Activated CD4-positive, CD25-positive, alpha-beta regulatory T cell (primary cell): ENCODE measurements around the gene CFAP74.

Experiments used
- DNase-seq, 4 experiments: peaks; one replicate each; lab custom pipeline; 2025; lab: John Stamatoyannopoulos, UW

Gene CFAP74

DNA sequence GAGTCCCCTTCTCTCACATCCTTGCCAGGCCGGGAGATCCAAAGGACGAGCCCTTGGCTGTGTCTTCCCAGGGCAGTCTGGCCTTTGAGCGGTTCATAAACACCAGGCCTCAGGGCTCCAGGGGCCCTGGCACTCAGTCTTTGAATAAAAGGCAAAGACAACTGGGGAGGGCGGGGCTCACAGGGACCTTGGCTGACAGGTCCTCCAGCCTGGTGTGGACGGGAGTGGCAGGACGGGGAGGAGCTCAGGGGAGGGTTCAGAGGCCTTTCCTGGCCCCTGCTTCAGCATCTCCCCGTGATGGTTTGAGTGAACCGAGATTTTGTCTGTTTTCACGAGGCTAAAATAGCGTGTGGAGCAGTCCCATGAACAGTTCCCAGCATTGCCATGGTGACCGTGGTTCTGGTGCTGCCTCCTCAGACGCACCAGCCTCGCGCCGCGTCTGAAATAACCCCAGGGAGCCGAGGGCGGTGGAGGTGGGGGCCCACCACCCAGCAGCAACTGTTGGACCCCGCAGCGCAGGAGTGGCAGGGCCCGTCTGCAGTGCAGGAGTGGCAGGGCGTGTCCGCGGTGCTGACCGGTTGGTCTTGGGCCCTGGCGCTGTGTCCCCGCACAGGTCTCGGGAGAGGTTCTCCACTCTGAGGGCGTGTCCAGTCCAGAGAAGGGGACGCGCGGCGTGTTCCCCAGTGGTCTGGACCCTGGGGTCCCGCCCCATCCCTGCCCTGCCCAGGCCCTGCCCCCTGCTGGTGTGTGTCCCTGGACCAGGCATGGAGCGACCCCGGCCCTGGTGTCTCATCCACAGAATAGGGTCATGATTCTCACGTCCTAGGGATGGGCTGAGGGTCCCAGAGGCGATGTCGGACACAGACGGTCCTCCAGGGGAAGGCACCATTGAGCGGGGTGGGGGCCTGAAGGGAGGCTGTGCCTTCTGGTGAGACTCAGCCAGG is 39.5 kb upstream of the CFAP74 start:
- no peak for DNase-seq

DNA sequence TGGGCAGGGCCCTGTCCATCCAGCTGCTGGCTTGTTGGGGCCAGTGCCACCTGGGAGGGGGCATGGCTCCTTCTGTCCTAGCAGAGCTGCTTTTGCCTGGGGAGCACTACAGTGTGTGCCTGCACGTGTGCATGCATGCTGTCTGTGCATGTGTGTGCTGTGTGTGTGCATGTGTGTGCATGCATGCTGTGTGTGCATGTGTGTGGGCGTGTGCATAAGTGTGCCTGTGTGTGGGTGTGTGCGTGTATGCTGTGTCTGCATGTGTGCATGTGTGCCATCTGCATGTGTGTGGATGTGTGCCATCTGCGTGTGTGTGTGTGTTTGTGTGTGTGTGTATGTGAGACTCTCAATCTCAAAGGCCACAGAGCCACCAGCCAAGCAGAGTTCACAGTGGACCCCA is 38.3 kb upstream of the CFAP74 start:
- DNase-seq: no peak

DNA sequence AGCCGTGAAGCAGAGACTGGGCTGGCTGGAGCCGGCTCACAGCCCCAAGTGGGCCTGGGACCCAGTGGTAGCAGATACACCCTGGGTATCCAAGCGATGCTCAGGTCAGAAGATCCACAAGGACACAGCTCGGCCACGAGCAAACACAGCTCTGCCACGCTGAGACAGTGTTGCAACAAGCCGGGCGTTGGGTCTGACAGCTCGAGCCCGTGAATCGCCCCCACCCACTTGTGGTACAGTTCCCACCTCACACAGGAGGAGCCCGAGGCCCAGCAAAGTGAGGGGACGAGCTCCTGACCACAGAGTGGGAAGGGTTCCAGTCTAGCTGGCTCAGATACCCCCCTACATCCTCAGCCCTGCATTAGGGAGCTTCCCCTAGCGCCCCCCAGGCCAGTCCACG is 37.7 kb upstream of the CFAP74 start:
- DNase-seq: no peak

DNA sequence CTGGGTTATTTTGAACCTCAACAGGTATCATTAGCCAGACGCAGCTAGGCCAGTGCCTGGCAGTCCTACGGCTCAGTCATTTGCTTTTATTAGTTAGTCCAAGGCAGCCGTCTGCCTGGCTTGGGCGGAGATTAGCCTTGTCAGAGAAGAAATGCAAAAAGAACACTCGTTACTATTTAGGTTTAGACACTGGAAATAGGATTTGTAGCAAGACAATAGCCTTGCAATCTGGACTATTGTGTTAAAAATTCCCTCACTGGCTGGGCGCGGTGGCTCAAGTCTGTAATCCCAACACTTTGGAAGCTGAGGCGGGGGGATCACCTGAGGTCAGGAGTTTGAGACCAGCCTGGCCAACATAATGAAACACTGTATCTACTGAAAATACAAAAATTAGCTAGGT is 35.7 kb upstream of the CFAP74 start:
- DNase-seq: no peak

DNA sequence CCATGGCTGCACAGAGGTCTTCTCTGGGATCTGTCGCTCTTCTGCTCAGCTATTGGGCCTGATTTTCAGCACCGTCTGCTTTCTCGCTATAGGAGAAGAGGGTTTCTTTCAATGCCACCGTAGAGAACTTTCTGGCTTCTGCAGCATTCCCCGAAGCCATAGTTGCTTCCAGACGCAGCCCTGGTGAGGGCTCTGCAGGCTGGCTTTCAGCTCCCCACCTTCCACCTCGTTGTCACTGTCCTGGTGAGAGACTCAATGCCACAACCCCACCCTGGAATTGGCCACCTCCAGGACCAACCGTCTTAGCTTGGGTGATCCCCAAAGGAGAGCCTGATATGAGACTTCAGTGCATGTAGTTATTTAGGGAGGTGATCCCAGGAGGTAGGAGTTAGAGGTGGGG is 34.6 kb upstream of the CFAP74 start:
- no peak for DNase-seq

DNA sequence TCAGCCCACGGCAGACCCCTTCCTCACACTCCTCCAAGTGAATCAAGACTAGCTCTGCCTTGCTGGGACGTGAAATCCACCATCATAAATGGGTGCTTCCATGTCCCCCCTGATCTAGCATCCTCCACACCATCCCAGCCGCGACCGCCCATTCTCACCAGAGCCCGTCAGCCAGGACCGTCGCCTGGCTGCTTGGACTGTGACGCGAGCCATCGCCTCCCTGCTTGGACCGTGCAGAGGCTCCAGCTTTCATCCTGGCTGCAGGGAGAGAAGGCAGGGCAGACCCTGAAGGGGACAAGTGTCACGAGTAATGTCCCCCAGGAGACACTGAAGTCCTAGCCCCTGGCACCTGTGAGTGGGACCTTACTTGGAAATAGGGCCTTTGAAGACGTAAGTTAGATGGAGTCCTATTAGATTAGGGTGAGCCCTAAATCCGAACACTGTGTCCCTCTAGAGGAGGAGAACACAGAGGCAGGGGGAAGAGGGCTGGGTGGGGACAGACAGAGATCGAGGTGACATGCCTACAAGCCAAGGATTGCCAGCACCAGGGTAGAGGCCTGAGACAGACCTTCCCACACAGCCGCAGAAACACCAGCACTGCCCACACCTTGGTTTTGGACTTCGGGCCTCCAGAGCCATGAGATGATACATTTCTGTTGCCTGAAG is 33.9 kb upstream of the CFAP74 start:
- DNase-seq: no peak

DNA sequence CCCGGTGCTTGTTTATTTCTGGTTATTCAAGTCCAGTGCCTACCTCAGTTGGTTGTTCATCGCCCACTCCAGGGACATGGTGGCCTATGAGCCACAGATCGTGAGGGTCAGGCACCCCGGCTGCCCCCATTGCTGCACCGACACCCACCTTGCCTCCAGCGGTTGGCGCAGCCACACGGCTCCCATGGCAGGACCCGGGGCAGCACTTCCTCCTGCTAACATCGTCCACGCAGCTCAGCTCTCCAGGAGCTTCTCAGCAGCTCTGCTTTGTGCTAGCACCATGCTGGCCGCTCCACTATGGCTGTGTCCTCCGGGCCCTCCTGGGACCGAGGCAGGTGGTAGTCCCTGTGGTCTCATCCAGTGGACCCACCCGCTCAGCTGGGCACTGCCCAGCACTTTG is 32.7 kb upstream of the CFAP74 start:
- DNase-seq: no peak

DNA sequence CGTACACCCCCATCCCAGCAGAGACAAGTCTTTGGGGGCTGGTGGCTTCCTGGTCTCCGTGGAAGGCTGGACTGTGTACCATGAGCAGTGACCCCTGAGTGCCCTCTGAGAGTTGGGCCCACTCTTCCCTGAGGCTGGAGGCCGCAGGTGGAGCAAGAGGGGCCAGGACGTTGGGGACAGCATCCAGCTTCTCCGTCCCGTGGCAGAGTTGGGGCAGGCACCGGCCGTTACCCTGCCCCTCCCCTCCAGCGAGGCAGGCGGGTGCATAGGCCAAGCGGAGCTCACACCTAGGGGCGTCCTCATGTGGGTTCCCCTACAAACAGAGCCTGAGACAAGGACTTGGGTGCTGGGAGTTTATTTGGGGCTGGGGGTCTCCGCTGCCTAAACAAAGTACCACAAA is 29.6 kb upstream of the CFAP74 start:
- DNase-seq: no peak

DNA sequence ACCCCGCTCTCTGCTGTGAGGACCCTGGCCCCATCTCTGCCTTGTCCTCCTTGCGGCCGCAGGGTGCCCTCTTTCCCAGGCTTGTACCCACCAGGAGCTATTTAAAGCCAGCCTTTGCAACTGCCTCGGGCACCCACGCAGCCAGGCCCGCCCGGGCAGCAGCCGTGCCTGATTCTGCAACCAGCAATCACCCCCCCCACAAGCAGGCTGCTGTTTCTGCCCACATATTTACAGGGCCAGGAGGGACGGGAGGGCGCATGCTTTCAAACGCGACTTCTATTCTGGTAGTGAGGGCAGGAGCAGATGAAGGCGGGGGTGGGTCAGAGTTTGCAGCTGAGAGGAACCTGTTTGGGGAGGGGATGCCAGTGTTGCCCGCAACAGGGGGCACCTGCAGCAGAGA is 29.2 kb upstream of the CFAP74 start:
- DNase-seq: no peak

DNA sequence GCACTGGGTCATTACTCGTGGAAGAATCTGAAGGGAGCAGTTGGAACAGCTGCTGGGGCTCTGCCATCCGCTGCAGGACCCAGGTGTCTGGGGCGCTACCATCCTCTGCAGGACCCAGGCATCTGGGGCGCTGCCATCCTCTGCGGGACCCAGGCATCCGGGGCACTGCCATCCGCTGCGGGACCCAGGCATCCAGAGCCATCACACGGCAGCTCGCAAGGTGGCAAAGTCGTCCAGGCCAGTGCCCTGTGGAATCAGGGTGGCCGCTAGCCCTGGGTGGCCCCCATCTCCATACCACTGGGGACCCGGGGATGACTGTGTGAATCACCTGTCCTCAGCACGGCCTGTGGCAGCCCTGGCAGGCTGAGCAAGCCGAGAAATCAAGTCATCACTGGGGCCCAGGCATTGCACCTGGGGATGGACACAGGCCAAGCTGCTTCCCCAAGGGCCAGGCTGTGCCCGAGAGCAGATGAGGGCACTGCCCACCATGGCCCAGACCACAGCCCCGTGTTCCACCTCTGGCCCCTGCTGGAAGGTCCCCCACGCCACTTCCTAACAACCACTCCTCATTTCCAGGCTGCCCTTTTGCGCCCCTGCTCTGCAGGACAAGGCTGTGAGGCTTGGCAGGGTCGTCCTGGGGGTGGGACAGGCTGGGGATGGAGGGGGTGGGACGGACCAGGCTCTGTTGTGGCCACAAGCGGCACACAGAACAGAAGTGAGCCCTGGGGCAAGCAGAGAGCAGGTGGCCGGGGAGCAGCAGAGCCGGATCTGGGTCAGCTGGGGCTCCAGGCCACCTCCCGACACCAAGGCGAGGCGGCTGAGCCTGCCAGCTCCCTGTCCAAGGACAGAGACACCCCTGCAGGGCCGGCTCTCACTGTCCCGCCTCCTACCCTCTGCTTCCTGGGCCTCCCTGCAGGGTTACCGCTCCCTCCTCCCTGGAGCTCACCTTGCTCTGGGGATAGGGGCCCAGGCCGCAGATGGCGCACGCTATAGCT is 28.3 kb upstream of the CFAP74 start:
- DNase-seq: no peak

DNA sequence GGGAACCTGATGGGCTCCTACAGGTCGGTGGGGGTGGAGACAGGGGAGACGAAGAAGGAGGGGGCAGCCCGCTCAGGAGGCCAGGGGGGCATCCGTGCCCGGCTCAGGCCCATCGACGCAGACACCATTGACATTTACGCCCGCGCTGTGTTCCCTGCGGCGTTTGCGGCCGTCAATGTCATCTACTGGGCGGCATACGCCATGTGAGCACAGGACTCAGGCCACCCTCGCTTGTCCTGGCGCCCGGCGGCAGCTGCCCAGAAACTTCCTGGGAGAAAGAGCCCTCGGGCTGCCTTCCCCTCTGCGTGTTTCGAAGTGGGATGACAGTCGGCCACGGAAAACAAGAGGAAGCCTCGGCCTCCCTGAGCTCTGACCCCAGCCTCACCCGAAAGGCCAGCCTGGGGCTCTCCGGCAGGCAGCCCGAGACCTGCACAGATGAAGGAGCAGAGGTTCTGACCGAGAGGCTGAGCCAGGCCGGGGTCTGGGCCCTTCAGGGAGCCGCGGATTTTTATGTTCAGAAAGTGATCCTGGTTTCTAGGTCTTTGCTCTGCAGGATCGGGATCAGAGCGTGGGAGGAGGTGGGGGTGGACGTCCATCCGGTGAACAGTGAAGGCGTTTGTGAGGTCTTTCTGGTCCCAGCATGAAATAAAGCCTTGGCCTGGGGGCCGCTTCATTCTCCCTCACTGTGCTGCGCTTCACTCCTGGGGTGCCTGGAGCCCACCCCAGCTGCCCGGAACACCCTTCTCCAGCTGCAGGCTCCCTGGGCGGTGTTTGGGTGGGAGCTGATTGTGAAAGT is 26.7 kb upstream of the CFAP74 start:
- no peak for DNase-seq

DNA sequence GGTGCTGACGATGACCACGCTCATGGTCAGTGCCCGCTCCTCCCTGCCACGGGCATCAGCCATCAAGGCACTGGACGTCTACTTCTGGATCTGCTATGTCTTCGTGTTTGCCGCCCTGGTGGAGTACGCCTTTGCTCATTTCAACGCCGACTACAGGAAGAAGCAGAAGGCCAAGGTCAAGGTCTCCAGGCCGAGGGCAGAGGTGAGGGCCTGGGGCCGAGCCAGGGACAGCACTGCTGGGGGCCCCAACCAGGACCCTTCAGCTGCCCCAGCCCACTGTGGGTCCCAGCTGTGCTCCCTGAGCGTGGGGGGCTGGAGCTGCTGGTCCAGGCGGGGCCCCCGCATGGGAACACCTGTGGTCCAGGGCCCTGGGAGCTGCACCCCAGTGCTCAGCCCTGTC is 26.0 kb upstream of the CFAP74 start:
- no peak for DNase-seq

DNA sequence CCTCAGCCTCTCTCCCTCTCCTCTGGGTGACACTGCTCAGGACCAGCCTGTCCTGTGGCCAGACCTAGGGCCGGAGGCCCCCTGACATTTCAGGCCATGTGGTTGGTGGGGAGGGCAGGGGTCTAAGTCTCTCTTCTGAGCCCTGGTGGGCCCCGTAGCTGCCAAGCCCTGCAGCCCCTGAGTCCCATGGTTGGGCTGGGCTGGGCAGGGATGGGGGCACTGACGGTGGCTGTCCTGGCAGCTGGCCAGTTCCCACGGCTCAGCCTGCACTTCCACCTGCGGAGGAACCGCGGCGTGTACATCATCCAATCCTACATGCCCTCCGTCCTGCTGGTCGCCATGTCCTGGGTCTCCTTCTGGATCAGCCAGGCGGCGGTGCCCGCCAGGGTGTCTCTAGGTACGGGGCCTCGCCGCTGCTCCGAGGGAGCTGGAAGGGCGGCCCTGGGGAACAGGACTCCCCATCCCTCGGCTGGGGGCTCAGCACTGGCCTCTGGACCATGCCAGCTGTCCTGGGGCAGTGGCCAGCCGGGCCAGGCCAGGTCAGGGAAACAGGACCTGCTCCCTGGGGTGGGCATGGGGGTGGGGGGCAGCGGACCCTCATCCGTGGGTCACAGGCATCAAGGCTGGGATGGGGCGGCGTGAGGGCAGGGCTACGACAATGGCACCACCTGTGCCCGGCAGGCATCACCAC is 25.4 kb upstream of the CFAP74 start:
- DNase-seq: no peak

DNA sequence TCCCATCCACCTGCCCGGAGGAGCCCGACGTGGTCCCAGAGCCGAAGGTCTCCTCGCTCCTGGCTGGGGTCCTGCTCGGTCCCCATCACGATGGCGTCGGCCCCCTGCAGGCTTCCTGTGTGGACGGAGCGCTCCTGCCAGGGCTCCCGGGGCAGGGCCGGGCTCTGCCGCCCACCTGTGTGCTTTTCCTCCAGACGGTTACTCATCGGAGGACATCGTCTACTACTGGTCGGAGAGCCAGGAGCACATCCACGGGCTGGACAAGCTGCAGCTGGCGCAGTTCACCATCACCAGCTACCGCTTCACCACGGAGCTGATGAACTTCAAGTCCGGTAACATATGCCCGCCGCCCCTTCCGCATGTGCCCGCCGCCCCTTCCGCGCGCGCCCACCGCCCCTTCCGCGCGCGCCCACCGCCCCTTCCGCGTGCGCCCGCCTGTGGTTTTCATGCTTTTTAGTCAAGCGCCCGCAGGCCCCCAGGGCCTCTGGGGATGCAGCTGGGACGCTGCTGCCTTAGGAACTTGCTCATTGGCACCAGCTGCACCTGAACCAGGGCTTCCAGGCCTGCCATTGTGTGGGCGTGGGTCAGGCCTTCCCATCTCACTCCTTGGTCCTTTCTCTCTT is 24.5 kb upstream of the CFAP74 start:
- DNase-seq: no peak

DNA sequence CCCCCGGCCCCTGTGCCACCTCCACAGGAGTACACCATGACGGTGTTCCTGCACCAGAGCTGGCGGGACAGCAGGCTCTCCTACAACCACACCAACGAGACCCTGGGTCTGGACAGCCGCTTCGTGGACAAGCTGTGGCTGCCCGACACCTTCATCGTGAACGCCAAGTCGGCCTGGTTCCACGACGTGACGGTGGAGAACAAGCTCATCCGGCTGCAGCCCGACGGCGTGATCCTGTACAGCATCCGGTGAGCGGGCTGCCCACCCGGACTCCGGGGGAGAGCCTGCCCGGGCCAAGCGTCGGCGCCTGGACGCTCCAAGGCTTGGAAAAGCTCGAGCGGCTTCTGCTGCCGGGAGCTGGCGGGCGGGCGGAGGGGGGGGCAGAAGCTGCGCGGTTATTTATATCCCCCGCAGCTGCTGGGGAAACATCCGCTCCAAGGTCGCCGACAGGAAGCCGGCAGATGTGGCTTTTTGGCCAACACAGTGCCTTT is 21.9 kb upstream of the CFAP74 start:
- DNase-seq: no peak

DNA sequence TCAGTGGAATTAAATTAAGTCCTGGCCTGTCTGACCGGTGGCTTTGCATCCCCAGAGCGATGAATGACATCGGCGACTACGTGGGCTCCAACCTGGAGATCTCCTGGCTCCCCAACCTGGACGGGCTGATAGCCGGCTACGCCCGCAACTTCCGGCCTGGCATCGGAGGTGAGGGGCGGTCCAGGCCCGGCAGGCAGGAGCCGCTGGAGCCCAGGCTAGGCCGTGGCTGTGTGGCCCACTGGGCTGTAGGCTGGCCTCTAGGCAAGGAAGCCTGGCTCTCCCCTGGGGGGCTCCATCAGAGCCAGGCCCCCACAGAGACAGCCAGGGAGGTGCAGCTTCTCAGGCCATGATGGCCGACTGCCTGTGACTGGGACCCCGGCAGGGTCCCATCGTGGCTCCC is 21.3 kb upstream of the CFAP74 start:
- no peak for DNase-seq

DNA sequence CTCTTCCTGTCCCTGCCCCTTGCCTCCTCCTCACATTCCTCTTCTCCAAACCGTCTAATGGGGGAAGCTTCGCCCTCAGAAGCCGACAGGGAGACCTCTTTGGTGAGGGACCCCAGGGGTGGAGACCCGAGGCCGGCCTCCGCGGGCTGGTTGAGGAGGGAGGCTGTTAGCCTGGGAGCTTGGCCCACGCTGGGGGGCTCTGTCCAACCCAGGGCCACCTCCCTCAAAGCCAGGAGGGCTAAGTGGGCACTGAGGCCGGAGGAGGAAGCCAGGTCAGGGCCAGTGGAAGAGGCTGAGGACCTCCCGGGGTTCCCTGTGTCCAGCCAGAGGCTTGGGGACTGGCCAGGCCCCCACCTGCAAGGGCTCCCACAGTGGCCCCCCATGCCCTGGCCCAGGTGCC is 20.9 kb upstream of the CFAP74 start:
- DNase-seq: no peak

DNA sequence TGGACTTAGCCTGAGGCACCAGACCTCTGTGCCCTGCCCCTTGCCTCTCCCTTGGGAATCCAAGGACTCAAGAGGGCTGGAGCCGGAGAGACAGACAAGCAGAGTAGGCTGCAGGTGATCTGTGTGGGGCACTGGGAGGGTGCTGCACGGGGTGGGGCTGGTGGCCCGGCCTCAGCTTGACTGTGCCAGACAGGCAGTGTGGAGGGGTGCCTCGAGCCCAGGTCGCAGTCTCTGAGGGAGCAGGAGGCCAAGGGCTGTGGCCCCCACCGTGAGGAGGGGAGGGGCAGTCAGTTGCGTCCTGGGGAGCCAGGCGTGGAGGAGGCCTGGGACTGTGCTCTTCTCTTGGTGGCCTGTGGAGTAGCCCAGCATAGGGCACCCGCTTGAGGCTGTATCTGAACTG is 19.6 kb upstream of the CFAP74 start:
- DNase-seq: no peak

DNA sequence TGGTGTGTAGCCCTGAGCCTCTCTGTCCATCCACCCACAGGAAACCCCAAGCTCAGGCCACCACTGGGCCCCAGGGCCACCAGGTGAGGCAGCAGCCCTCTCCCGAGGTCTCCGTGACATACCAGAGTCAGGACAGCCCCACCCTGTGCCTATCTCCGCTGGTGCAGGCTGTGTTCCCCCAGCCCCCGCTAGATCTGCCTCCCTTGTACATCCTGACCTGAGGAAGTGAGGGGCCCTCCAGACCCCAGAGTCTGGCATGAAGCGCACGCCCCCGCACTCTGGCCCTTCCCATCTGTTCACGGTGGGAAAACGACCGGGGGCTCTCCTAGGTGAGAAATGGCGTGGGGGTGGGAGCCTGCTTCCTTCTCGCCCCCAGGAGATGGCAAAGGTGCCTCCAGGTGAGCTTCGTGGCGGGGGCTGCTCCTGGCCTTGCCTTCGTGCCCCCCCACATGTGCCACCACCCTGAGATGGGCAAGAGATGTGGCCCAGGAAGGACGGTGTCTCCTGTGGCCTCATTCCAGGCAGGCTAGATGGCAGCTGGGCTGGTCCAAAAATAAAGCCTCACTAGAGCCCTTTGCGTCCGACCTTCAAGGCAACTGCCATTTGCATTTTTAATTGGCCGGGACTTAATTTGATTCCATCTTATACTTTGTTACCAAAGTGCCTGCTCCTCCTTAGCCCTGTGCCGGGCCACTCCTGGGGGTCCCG is 18.6 kb upstream of the CFAP74 start:
- no peak for DNase-seq

DNA sequence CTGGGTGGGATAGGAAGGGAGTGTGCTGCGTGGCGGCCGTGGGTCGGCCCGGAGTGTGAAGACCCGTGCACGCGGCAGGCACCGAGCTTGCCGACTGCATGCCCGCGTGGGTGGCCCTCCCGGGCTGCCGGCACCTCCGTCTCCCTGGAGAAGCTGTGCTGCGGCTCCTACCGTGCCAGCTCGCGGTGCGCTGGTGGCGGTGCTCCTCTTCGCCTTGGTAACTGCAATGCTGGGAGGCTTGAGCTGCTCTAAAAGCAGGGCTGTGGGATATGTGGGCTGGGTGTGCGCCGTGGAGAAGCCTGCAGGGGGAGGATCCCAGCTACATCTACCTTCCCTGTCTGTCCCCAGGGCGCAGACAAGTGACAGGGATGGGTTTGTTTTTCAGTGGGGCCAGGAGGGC is 18.0 kb upstream of the CFAP74 start:
- DNase-seq: no peak
